ENCODE measurements around the gene DDX17.
"Not testable (repeated sequence)": the region's sequence is repeated elsewhere in the genome, so short reads cannot be mapped to it uniquely, and the experiment has no call there.

DDX17 gene

GRCh38 chr22:38491707-38492348 lies 14.3 kb downstream of the DDX17 start:
- DNase-seq (ENCODE audit: low read depth in 2 of 2): no peak

DNA sequence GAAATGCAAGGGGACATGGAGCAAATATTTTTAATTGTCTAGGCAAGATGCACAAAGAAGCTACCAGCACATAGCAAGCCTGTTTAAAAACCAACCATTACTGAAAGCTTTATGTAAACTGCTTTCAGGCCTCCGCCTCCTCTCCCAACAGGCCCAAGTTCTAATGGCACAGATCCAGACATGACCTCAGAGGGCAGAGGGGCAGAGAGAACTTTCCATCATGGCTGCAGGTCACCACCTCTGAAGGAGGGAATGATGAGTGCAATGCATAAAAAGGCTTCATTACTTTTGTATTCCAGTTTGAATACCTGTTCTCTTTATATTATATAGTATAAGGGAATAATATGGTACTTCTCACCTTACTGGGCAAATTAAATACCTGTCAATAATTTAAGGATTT lies 15.2 kb downstream of the DDX17 start:
- DNase-seq (ENCODE audit: low read depth in 2 of 2): no peak

GRCh38 chr22:38490475-38490874 lies 15.6 kb downstream of the DDX17 start:
- no peak for DNase-seq (ENCODE audit: low read depth in 2 of 2)

GRCh38 chr22:38489561-38490145 lies 16.5 kb downstream of the DDX17 start:
- no peak for DNase-seq (ENCODE audit: low read depth in 2 of 2)

DNA sequence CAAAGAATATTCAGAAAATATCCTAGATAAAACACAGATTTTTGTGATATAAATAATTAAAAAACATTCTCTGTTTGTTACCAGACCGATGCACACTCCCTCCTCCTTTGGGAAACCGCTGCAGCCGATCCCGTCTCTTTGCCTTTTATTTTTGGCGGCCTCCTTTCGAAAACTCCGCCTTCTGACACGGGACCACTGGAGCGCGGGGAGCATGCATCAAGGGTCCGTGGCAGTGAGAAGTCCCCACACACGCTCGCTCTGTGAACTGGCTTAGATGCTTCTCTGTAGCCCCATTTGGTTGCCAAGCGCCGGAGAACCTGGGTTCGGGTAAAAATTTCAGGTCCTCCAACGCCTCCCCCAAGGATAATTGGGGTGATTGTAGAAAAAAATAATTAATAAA lies 17.0 kb downstream of the DDX17 start:
- DNase-seq (ENCODE audit: low read depth in 2 of 2): no peak

DNA sequence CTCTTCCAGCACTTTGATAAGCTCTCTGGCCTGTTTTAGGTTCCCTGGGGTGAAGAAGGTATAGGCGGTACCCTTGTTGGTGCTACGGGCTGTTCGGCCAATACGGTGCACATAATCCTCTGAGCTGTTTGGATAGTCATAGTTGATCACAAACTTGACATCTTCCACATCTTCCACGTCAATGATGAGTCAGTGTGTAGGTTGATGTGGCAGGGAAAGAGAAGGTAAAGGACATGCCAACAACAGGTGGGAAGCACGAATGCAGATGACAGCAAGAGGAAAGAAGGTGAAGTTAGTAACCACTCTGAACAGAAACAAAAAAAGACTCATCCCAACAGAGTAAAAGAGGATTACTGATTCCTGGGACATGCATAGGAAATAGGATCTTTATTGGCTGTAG lies 18.2 kb downstream of the DDX17 start:
- no peak for DNase-seq (ENCODE audit: low read depth in 2 of 2)

- DNase-seq (ENCODE audit: low read depth in 2 of 2): no peak
These were observed 20.3 kb downstream of the DDX17 start for GRCh38 chr22:38485783-38486182.

DNA sequence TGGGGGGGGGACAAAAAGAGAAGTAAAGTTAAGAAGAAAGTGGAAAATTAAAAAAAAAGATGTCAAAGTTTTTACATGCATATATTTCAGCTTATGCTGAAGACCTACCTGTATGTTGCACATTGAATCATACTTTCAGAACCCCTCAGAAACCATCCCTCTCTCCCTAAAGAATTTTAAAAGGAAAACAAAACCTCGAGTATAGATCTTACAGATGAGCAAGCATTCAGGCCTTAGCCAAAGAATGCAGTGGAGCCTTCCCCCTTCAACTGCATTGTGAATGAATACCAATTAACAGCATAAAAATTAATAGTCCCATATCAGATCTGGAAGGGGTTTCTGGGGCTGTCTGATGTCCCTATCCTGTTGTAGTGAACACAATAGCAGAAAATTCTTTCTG lies 21.9 kb downstream of the DDX17 start:
- no peak for DNase-seq (ENCODE audit: low read depth in 2 of 2)

DNA sequence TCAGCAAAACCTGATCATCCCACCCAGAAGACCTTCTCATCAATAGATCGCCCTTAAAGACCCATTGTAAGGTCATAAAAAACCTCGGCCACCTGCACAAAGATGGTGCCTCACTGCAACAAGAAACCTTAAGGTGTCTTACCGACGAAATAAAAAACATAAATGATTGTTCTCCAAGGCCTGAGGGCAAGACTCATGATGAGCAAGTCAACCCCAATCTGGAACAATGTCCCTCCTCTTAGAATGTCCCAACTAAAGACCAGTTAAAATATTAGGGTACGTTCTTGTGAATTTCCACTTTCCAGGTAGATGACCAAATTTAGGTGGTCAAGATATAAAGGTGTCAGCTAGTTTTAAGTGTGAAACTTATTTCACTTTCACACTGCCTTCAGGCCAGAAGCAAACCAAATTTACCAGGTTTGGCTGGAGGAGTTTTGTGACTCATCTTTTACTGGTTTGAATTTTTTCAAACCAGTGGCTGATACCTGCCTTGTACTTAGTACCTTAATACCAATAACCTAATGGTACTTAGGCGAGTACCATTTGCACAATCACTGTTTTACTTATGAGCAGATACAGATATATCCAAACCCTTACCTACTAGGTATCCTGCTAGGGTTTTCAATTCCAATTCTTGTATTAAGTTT lies 23.3 kb downstream of the DDX17 start:
- no peak for DNase-seq (ENCODE audit: low read depth in 2 of 2)

- no peak for DNase-seq (ENCODE audit: low read depth in 2 of 2)
These were observed 24.2 kb downstream of the DDX17 start for GRCh38 chr22:38481871-38482332.

- DNase-seq (ENCODE audit: low read depth in 2 of 2): no peak
These were observed 24.8 kb downstream of the DDX17 start for GRCh38 chr22:38481162-38481870.

GRCh38 chr22:38479096-38479837 lies 26.8 kb downstream of the DDX17 start:
- DNase-seq (ENCODE audit: low read depth in 2 of 2): no peak

- DNase-seq (ENCODE audit: low read depth in 2 of 2): no peak
These were observed 28.5 kb downstream of the DDX17 start for GRCh38 chr22:38477585-38477984.

GRCh38 chr22:38474003-38474607 lies 32.0 kb downstream of the DDX17 start:
- no peak for DNase-seq (ENCODE audit: low read depth in 2 of 2)

- no peak for DNase-seq (ENCODE audit: low read depth in 2 of 2)
These were observed 34.9 kb downstream of the DDX17 start for GRCh38 chr22:38471237-38471636.

- not testable (repeated sequence) for DNase-seq (ENCODE audit: low read depth in 2 of 2)
These were observed 35.9 kb downstream of the DDX17 start for GRCh38 chr22:38470179-38470578.

GRCh38 chr22:38469306-38469781 lies 36.8 kb downstream of the DDX17 start:
- DNase-seq (ENCODE audit: low read depth in 2 of 2): no peak

DNA sequence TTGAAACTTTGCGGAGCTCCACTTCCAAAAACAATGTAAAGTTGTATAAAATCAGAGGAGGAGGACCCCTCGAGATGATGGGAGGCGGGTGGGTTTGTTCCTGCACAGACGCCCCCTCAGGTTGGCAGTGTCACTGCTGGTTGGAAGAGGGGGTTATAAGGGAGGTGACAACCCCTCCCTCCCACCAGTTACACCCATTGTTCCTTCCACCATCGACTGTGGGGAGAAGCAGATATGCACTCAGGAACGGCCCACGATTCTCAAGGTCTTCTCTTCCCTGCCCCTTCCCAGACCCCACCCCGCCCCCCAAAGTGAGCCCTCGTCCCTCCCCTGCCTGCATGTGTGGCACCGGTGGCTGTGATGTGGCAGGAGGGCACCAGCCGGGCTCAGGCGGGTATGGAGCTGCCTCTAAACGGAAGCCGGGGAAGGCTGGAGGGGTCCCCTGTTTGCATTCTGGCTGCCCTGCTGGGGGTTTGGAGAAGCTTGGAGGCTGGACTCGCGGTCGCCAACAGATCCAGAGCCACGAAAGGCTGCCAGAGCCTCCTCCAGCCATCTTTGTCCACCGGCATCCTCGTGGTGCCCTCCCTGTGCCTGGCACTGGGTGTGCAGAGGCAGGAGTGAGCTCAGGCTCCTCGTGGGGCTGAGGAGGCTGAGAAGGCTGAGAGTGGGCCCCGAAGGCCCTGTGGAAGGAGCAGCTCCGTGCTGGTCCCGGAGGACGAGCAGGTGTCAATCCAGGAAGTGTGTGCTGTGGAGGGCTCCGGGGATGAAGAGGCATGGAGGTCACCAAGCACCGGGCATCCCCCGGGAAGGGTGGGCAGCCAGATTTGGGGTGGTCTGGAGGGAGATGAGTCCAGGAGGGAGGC lies 37.4 kb downstream of the DDX17 start:
- no peak for DNase-seq (ENCODE audit: low read depth in 2 of 2)

DNA sequence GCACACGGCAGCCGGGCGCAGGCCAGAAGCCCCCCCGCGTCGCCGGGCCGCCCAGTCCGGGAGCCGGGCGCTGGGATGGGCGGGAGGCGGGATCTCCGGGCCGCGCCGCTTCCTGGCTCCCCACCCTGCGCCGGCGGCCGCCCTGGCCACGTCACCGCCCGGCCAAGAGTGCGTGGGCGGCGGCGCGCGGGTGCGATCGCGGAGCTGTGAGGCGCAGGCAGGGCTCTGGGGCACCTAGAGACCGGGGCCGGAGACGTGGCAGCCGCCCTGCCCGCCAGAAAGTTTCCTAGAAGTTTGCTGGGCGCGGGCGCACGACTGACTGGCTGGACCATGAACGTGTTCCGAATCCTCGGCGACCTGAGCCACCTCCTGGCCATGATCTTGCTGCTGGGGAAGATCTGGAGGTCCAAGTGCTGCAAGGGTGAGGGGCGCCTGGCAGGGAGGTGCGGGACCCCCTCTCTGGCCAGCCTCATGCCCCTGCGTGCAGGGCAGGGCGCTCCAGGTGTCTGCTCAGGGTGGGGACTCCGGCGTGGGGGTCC lies 38.1 kb downstream of the DDX17 start, which contains the start of gene KDELR3:
Gene KDELR3 (plus strand): TSS at position 193 of the 539 bp plus-strand sequence. CDS start 138 bp downstream, at position 331.
- DNase-seq (ENCODE audit: low read depth in 2 of 2): peak; percentile 36 to 38

- no peak for DNase-seq (ENCODE audit: low read depth in 2 of 2)
These were observed 38.6 kb downstream of the DDX17 start for GRCh38 chr22:38467438-38467903.

Measured in fibroblast of skin of left quadriceps (primary cell).